ENCODE data around the gene MRPS5.

Gene MRPS5

GRCh38 chr2:95087379-95087778, 34.2 kb downstream of the MRPS5 start:
- DNase-seq: no peak

- no peak for DNase-seq
Observed at GRCh38 chr2:95086017-95086416, 35.6 kb downstream of the MRPS5 start.

GRCh38 chr2:95082477-95082876, 39.1 kb downstream of the MRPS5 start:
- no peak for DNase-seq

- DNase-seq: no peak
Observed at GRCh38 chr2:95079199-95079683, 42.4 kb downstream of the MRPS5 start.

GRCh38 chr2:95077861-95078603, 43.6 kb downstream of the MRPS5 start:
- no peak for DNase-seq

- no peak for DNase-seq
Observed at GRCh38 chr2:95077530-95077825, 44.1 kb downstream of the MRPS5 start.

- DNase-seq: peak; percentile 78
Observed at GRCh38 chr2:95076705-95077529, 44.7 kb downstream of the MRPS5 start.

GRCh38 chr2:95075440-95076132, 46.0 kb downstream of the MRPS5 start:
- no peak for DNase-seq

GRCh38 chr2:95074663-95075439, 46.8 kb downstream of the MRPS5 start:
- no peak for DNase-seq

GRCh38 chr2:95073856-95074662, 47.5 kb downstream of the MRPS5 start:
- DNase-seq: no peak

- no peak for DNase-seq
Observed at GRCh38 chr2:95072424-95072823, 49.2 kb downstream of the MRPS5 start.

GRCh38 chr2:95071856-95072255, 49.8 kb downstream of the MRPS5 start:
- no peak for DNase-seq

- DNase-seq: no peak
Observed at GRCh38 chr2:95069465-95069864, 52.1 kb downstream of the MRPS5 start.

- no peak for DNase-seq
Observed at GRCh38 chr2:95068256-95068655, 53.4 kb downstream of the MRPS5 start.

GRCh38 chr2:95063086-95063958, 58.3 kb downstream of the MRPS5 start:
- no peak for DNase-seq

- DNase-seq: peak; percentile 61
Observed at GRCh38 chr2:95062242-95063085, 59.1 kb downstream of the MRPS5 start.

GRCh38 chr2:95061601-95062183, 59.9 kb downstream of the MRPS5 start:
- no peak for DNase-seq

GRCh38 chr2:95061119-95061512, 60.5 kb downstream of the MRPS5 start:
- no peak for DNase-seq

GRCh38 chr2:95060446-95061118, 61.0 kb downstream of the MRPS5 start:
- no peak for DNase-seq

Measured in NCI-H526 treated with DMSO at 0.1 percent for 48 hours (cell line).